Smooth muscle cell of the umbilical artery (primary cell): ENCODE measurements around the gene ROBO4. TPM values are rescaled to one million over a fixed set of nuclear protein-coding genes. Genes with fewer than 3 reads are reported as not detected.

Experiments
- total RNA-seq: library from RNA; depleted of rRNA; stranded (reverse); fragments of >200 nt; gene quantifications from 2 replicates; pipeline ENCODE4 v1.2.3, GENCODE V29; 2014

ROBO4 gene
- 0.30 and 0.46 TPM in 2 replicates for total RNA-seq

DNA sequence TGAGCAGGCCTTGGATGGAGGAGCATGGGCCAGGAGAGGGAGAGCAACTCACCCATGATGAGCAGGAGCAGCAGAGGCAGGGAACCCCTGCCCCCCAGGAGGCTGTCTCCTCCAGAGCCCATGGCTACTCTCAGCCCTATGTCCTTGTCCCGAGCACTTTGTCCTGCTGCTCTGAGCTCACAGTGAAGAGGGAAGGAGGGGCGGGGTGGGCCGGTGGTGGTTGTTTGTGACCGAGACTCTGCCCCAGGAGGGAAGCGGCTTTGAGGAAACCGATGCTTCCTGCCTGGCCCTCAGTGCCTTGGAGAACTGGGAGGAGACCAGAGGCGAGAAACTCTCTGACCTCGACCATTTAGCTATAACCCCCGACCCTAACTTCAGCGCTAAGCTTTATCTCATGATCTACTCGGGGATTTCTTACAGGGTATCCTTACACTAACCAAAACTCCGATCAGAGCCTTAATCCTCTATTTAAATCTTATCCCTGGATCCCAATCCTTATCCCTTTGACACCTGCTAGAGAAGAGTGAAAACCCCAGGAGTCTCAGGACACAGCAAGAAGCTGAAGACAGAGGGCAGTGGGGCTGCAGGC is at the start of gene ROBO4:
TSS of gene ROBO4 (minus strand) at position 192 of the 589 bp plus-strand sequence. CDS start at position 122, 70 bp downstream.

DNA sequence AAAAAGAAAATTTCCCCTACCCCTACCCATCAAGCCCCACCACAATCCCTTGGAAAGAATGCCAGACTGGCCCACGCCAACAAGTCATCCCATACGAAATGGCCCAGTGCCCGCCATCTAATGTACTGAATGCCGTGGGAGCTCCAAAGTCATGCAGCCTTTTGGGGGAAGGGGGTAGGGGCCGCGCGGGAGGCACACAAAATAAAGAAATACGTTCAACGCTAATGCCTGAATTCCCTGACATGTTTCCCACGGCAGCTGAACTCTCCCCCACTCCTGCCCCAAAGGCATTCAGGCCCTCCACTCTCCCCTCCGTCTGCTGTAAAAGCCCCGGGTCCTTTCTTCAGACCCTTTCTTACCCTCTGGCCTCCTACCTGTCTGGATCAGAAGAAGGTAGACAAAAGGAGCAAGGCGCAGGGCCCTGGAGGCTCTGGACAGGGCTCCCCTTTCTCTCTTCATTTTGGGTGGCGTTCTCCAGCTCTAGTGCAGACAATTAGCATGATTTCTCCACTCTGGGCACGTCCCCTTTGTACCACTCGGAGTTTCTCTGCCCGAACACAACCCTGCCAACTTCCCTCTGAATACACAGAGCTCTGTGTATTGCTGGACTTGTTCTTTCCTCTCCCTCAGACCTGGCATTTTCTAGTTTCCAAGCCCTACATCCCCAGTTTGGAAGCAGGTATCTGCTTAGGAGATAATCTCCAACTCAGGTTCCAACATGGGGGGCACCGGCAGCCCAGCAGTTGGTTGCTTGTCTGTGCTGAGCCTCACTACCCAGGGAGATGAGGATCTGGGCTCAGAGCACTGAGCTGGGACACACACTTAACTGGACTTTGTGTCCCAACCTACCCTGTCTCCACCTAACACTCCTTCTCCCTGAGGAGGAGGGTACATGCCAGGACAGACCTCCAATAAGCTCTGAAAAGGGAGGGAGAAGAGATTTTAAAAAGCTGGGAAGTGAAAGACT is 38.2 kb upstream of the ROBO4 start, which contains the start of gene HEPACAM:
TSS of gene HEPACAM (minus strand) at position 500 of the 967 bp plus-strand sequence. CDS start at position 459, 41 bp downstream.

DNA sequence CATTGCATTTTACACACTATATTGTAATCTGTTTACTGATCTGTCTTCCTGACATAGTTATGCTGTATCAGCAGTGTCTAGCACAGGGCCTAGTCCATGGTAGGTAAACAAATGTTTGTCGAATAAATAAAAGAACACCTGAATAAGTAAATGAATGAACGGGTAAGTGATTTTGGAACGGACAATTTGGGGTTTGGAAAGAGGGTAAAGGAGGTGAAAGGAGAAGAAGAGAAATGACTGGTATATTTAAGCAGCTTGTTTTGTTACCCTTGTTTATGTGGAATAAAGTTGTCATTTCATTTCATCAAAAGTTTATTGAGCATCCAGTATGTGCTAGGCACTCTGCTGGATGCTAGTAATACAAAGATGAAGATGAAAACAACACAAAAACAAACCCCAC is 21.3 kb upstream of the ROBO4 start, which contains the start of gene HEPN1:
TSS of gene HEPN1 (plus strand) at position 301 of the 400 bp plus-strand sequence.

DNA sequence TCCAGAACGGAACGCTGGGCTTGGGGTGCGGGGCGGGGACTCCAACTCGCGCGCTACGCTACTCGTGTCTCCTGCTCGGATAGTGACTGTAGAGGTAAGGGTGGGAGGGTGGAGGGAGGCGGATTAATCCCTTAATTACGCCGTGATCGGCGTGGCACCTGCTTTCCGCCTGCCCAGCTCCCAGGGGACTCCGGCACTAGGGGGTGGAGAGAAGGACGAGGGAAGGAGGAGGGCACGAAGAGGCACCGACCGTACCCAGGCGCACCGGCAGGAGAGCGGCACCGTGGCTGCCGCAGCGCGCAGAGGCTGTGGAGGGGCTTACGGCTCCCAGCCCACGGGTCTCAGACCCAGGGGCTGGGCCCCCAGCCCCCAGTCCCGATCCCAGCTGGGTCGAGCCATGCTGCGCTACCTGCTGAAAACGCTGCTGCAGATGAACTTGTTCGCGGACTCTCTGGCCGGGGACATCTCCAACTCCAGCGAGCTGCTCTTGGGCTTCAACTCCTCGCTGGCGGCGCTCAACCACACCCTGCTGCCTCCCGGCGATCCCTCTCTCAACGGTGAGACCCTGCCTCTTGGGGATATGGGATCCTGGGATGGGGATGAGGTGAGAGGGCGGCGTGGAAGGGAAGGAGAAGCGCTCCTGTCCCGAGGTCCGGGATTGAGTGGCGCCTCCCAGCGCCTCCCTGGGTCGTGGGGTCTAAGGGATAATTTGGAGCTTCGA is 32.3 kb downstream of the ROBO4 start, which contains the start of gene ROBO3:
TSS of gene ROBO3 (plus strand) at position 252 of the 721 bp plus-strand sequence. CDS start at position 398, 146 bp downstream.

Other genes starting within 250 kb of the ROBO4 start
- gene SIAE, start 224.1 kb downstream of the ROBO4 start, total RNA-seq: 17.5 and 18.3 TPM in 2 replicates
- 5.0 and 8.1 TPM in 2 replicates for gene SPA17, start 224.0 kb downstream of the ROBO4 start, total RNA-seq
- 0.28 TPM in 1 of 2 replicates, not detected in the other for gene NRGN, start 157.9 kb downstream of the ROBO4 start, total RNA-seq
- not detected in 2 replicates for gene VSIG2, start 145.6 kb downstream of the ROBO4 start, total RNA-seq
- gene ESAM, start 135.6 kb downstream of the ROBO4 start, total RNA-seq: 0.30 and 0.37 TPM in 2 replicates
- gene MSANTD2, start 97.5 kb downstream of the ROBO4 start, total RNA-seq: 8.3 and 12.0 TPM in 2 replicates
- 6.2 and 7.7 TPM in 2 replicates for gene ROBO3, start 32.4 kb downstream of the ROBO4 start, total RNA-seq
- 0.09 TPM in 1 of 2 replicates, not detected in the other for gene HEPN1, start 21.4 kb upstream of the ROBO4 start, total RNA-seq
- gene HEPACAM, start 38.2 kb upstream of the ROBO4 start, total RNA-seq: not detected in 2 replicates
- gene CCDC15, start 56.3 kb upstream of the ROBO4 start, total RNA-seq: 0.30 and 1.9 TPM in 2 replicates
- 0.30 and 0.88 TPM in 2 replicates for gene SLC37A2, start 165.4 kb upstream of the ROBO4 start, total RNA-seq
- gene TMEM218, start 213.8 kb upstream of the ROBO4 start, total RNA-seq: 22.4 and 28.2 TPM in 2 replicates